Activated gamma-delta T cell (primary cell): ENCODE data around the gene TP73.

Source experiments
- DNase-seq: peaks from one replicate; lab custom pipeline; 2025; lab: John Stamatoyannopoulos, UW

Gene TP73

GRCh38 chr1:3762873-3763228 lies 110.5 kb downstream of the TP73 start:
- DNase-seq: no peak

- no peak for DNase-seq
These were observed 111.2 kb downstream of the TP73 start for GRCh38 chr1:3763351-3764125.

- no peak for DNase-seq
These were observed 115.1 kb downstream of the TP73 start for GRCh38 chr1:3767328-3767925.

- DNase-seq: no peak
These were observed 116.6 kb downstream of the TP73 start for GRCh38 chr1:3768811-3769390.

GRCh38 chr1:3770047-3770765 lies 117.9 kb downstream of the TP73 start:
- no peak for DNase-seq

- no peak for DNase-seq
These were observed 119.1 kb downstream of the TP73 start for GRCh38 chr1:3771108-3772026.

- peak; percentile 74 for DNase-seq
These were observed 119.9 kb downstream of the TP73 start for GRCh38 chr1:3772027-3772714.

- no peak for DNase-seq
These were observed 120.6 kb downstream of the TP73 start, which contains the start of gene SMIM1 for GRCh38 chr1:3772715-3773571. Gene SMIM1 (plus strand): TSS chr1:3772749. CDS start chr1:3775374, 2,625 bp downstream.

GRCh38 chr1:3773572-3774275 lies 121.4 kb downstream of the TP73 start:
- no peak for DNase-seq

GRCh38 chr1:3774276-3774945 lies 122.1 kb downstream of the TP73 start:
- no peak for DNase-seq

- no peak for DNase-seq
These were observed 122.7 kb downstream of the TP73 start for GRCh38 chr1:3774946-3775489.

GRCh38 chr1:3775490-3776230 lies 123.3 kb downstream of the TP73 start:
- peak; percentile 27 for DNase-seq

- no peak for DNase-seq
These were observed 124.1 kb downstream of the TP73 start for GRCh38 chr1:3776231-3776961.

- no peak for DNase-seq
These were observed 124.8 kb downstream of the TP73 start for GRCh38 chr1:3777078-3777547.

- DNase-seq: no peak
These were observed 125.6 kb downstream of the TP73 start for GRCh38 chr1:3777647-3778589.
